ENCODE results near the gene TSGA10. TPM values are rescaled to one million over a fixed set of nuclear protein-coding genes. Genes with fewer than 3 reads are reported as not detected.

TSGA10 gene
- total and polyA plus RNA-seq, 4 donors = 1.5 to 9.4 (median 3.6) TPM

DNA sequence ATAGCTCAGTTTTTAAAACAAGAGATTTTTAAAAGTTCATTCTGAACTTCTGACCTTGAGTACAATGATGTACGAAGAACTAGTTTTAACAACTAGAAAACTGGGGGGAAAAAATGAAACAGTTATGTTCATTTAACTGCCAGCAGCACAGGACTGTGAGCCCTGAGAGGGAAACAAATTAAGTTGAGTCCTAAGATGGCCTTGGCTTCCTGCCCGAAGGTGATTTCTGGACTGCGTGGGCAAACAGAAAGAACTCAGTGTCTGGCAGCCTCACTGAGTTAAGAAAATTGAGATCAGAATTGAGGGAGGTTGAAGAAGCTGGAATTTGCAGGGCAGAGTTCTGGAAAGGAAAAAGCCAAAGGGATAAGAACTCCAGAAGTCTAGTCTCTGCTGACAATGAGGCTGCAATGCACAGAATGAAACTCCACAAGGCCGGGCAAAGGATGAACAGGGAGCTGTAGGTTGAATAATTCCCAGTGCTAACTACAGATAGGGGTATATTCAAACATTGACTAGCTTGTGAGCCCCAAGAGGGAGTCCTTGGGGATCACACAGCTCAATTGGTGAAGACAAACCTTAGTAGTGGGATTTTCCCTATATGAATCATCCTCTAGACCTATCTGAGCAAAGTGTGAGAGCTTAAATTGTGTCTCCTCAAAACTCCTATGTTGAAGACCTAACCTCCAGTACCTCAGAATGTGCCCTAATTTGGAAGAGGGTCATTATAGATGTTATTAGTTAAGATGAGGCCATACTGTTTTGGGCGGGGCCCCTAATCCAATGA is 205.6 kb downstream of the TSGA10 start:
- Histone ChIP-seq H3K4me1 (ENCODE audit: control insufficient read depth in 1 of 2, insufficient read depth in 2 of 2, low read length in 2 of 2) (no peaks in the 10 kb centered on the region), H3K27ac (ENCODE audit: low read depth in 1 of 2, low read length in 2 of 2) (no peak overlapping the region), H3K9me3 (ENCODE audit: control insufficient read depth, low read length) (no peaks in the 10 kb centered on the region), H3K36me3 (ENCODE audit: control insufficient read depth in 1 of 2, insufficient read depth in 2 of 2, low read length in 1 of 2) (no peaks in the 10 kb centered on the region), H3K27me3 (ENCODE audit: control insufficient read depth in 1 of 2, insufficient read depth in 2 of 2, low read length in 1 of 2) (no peaks in the 10 kb centered on the region), H3K4me3 (ENCODE audit: low read length in 2 of 2) (no peak overlapping the region)
- ATAC-seq (ENCODE audit: low FRiP score) = no peak
- DNase-seq = no peak
- WGBS, 2 donors = 49 to 50% methylated on average over 5 of the region's 5 CpGs
- intact Hi-C loops (cut with DNase I) = no loop called here

DNA sequence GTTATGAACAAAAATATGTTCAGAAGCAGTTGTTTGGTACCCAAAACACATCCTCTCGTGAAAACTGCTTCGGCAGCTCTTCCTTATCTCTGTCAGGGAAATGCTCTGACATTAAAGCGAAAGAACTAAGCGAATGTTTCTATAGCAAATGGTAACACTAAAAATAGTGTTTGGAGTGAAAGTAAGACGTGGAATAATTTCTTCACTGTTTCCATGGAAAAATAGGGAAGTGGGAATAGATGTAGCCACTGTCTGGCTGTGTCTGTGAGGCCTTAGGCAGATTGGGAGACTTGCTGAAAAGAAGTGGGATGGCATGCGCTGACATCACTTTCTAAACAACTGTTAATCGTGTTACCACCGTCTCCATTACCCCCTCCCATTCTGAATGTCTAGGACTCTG is 207.2 kb downstream of the TSGA10 start:
- Histone ChIP-seq H3K36me3 (ENCODE audit: control insufficient read depth in 1 of 2, insufficient read depth in 2 of 2, low read length in 1 of 2) (no peaks in the 10 kb centered on the region), H3K4me3 (ENCODE audit: low read length in 2 of 2) (no peak overlapping the region), H3K9me3 (ENCODE audit: control insufficient read depth, low read length) (no peaks in the 10 kb centered on the region), H3K4me1 (ENCODE audit: control insufficient read depth in 1 of 2, insufficient read depth in 2 of 2, low read length in 2 of 2) (no peaks in the 10 kb centered on the region), H3K27me3 (ENCODE audit: control insufficient read depth in 1 of 2, insufficient read depth in 2 of 2, low read length in 1 of 2) (no peaks in the 10 kb centered on the region), H3K27ac (ENCODE audit: low read depth in 1 of 2, low read length in 2 of 2) (no peak overlapping the region)
- intact Hi-C loops (cut with DNase I) = no loop called here
- DNase-seq (no peak), ATAC-seq (ENCODE audit: low FRiP score) (no peak)
- WGBS, 2 donors = 58 to 65% methylated on average over 8 of the region's 8 CpGs

Other genes with a start within 250 kb of the TSGA10 start
- gene CRACDL, start 218.7 kb downstream of the TSGA10 start, total RNA-seq = 1 to 10 TPM; 6.0 to 7.5 TPM
- gene CRACDL, start 218.7 kb downstream of the TSGA10 start, polyA plus RNA-seq = 1 to 10 TPM in 1 of 2 donors, under 1 TPM in 1; 0.67 to 6.4 TPM
- under 1 TPM in 1 of 2 donors, not detected in 1; 0.65 TPM for gene C2orf15, start 13.2 kb downstream of the TSGA10 start, total RNA-seq
- under 1 TPM; 0.36 to 0.75 TPM for gene C2orf15, start 13.2 kb downstream of the TSGA10 start, polyA plus RNA-seq
- gene LIPT1, start within 50 bp of the TSGA10 start, total RNA-seq = 10 to 100 TPM in 1 of 2 donors, 1 to 10 TPM in 1; 6.9 to 13.5 TPM
- 10 to 100 TPM in 1 of 2 donors, 1 to 10 TPM in 1; 9.2 to 11.9 TPM for gene LIPT1, start within 50 bp of the TSGA10 start, polyA plus RNA-seq
- gene MITD1, start 26.1 kb upstream of the TSGA10 start, total RNA-seq = 10 to 100 TPM; 20.2 to 28.0 TPM
- gene MITD1, start 26.1 kb upstream of the TSGA10 start, polyA plus RNA-seq = 10 to 100 TPM; 23.4 to 40.7 TPM
- 10 to 100 TPM; 17.4 to 19.8 TPM for gene MRPL30, start 26.2 kb upstream of the TSGA10 start, total RNA-seq
- 10 to 100 TPM; 13.5 to 14.6 TPM for gene MRPL30, start 26.2 kb upstream of the TSGA10 start, polyA plus RNA-seq
- not detected for gene LYG2, start 100.7 kb upstream of the TSGA10 start, total RNA-seq
- not detected for gene LYG2, start 100.7 kb upstream of the TSGA10 start, polyA plus RNA-seq
- 1 to 10 TPM; 1.8 to 2.7 TPM for gene LYG1, start 146.3 kb upstream of the TSGA10 start, total RNA-seq
- gene LYG1, start 146.3 kb upstream of the TSGA10 start, polyA plus RNA-seq = 1 to 10 TPM in 1 of 2 donors, under 1 TPM in 1; 0.88 to 2.6 TPM
- 10 to 100 TPM; 26.1 to 29.6 TPM for gene TXNDC9, start 181.4 kb upstream of the TSGA10 start, total RNA-seq
- gene TXNDC9, start 181.4 kb upstream of the TSGA10 start, polyA plus RNA-seq = 10 to 100 TPM; 24.5 to 43.6 TPM
- 10 to 100 TPM; 42.3 to 57.9 TPM for gene EIF5B, start 182.4 kb upstream of the TSGA10 start, total RNA-seq
- 10 to 100 TPM; 54.5 to 59.3 TPM for gene EIF5B, start 182.4 kb upstream of the TSGA10 start, polyA plus RNA-seq

Measured in aorta (tissue), 5 donors.